HEK293 (cell line): Measurements from ENCODE around the gene GPR3.

Experiments used
- CTCF ChIA-PET: fragments of 350-600 bp; formaldehyde crosslinking; extraction: SDS; loops from one replicate; lab custom pipeline; 2021; ENCODE audit warnings: antibody characterized with exemption; lab: Yijun Ruan, JAX
- POLR2A ChIA-PET: fragments of 300-600 bp; formaldehyde crosslinking; extraction: SDS; loops from one replicate; lab custom pipeline; 2020; ENCODE audit warnings: antibody characterized with exemption, inconsistent platforms; lab: Yijun Ruan, JAX
- H3K27ac ChIP-seq: fragments of 200-500 bp; sonication (Bioruptor generic); 2 replicates; pipeline ENCODE4 v1.5.1; 2014; ENCODE audit warnings: low read depth, low read length, control low read depth, inconsistent platforms; ENCODE audit errors: extremely low read depth
- H3K36me3 ChIP-seq, 2 experiments: fragments of 200-500 bp in 1 of 2; sonication (Bioruptor generic) in 1 of 2; 1 replicate in 1 of 2; 2 replicates in 1 of 2; pipeline ENCODE4 v1.5.1; 2014 to 2017; ENCODE audit warnings: inconsistent platforms in 2 of 2, low read length in 2 of 2; ENCODE audit not compliant: control insufficient read depth in 2 of 2, insufficient read depth in 1 of 2
- H3K4me1 ChIP-seq: fragments of 200-500 bp; sonication (Bioruptor generic); 2 replicates; pipeline ENCODE4 v1.5.1; 2014; ENCODE audit warnings: mild to moderate bottlenecking, low read length, inconsistent platforms; ENCODE audit not compliant: control insufficient read depth, insufficient read depth
- H3K4me3 ChIP-seq: 2 replicates; pipeline ENCODE4 v1.5.1; 2011; ENCODE audit warnings: low read depth, mild to moderate bottlenecking, control low read depth, low read length, moderate library complexity
- H3K9me3 ChIP-seq: fragments of 200-500 bp; sonication (Bioruptor generic); 2 replicates; pipeline ENCODE4 v1.5.1; 2014; ENCODE audit warnings: low read depth, low read length, inconsistent platforms; ENCODE audit not compliant: control insufficient read depth, insufficient read depth
- KLF16 ChIP-seq: fragments of 450-650 bp; formaldehyde crosslinking; IDR thresholded peaks from 2 replicates; pipeline ENCODE4 v1.5.1; 2017; ENCODE audit warnings: missing biosample characterization, missing genetic modification characterization
- REPIN1 ChIP-seq: fragments of 450-650 bp; formaldehyde crosslinking; IDR thresholded peaks from 2 replicates; pipeline ENCODE4 v1.5.1; 2017; ENCODE audit warnings: missing biosample characterization, missing genetic modification characterization, low read depth
- YY1 ChIP-seq: fragments of 450-650 bp; formaldehyde crosslinking; IDR thresholded peaks from 2 replicates; pipeline ENCODE4 v1.5.1; 2018; ENCODE audit warnings: missing biosample characterization, missing genetic modification characterization
- ZBTB17 ChIP-seq: fragments of 450-650 bp; formaldehyde crosslinking; IDR thresholded peaks from 2 replicates; pipeline ENCODE4 v1.5.1; 2016; ENCODE audit warnings: missing biosample characterization, missing genetic modification characterization
- ZFP3 ChIP-seq: fragments of 450-650 bp; formaldehyde crosslinking; IDR thresholded peaks from 2 replicates; pipeline ENCODE4 v1.5.1; 2016; ENCODE audit warnings: low read depth, missing biosample characterization, missing genetic modification characterization
- ZFP69B ChIP-seq: fragments of 450-650 bp; formaldehyde crosslinking; IDR thresholded peaks from 2 replicates; pipeline ENCODE4 v1.5.1; 2016; ENCODE audit warnings: missing biosample characterization, missing genetic modification characterization
- ZNF138 ChIP-seq: fragments of 450-650 bp; formaldehyde crosslinking; IDR thresholded peaks from 2 replicates; pipeline ENCODE4 v1.5.1; 2016; ENCODE audit warnings: missing biosample characterization, missing genetic modification characterization, borderline replicate concordance
- ZNF16 ChIP-seq: fragments of 450-650 bp; formaldehyde crosslinking; IDR thresholded peaks from 2 replicates; pipeline ENCODE4 v1.5.1; 2016; ENCODE audit warnings: low read depth, missing biosample characterization, missing genetic modification characterization
- ZNF175 ChIP-seq: fragments of 450-650 bp; formaldehyde crosslinking; IDR thresholded peaks from 2 replicates; pipeline ENCODE4 v1.5.1; 2016; ENCODE audit warnings: missing biosample characterization, missing genetic modification characterization
- ZNF266 ChIP-seq: fragments of 450-650 bp; formaldehyde crosslinking; IDR thresholded peaks from 2 replicates; pipeline ENCODE4 v1.5.1; 2016; ENCODE audit warnings: missing biosample characterization, missing genetic modification characterization, low read depth
- ZNF426 ChIP-seq: fragments of 450-650 bp; formaldehyde crosslinking; IDR thresholded peaks from 2 replicates; pipeline ENCODE4 v1.5.1; 2017; ENCODE audit warnings: missing biosample characterization, missing genetic modification characterization, mild to moderate bottlenecking, inconsistent platforms, moderate library complexity
- ZNF501 ChIP-seq: fragments of 450-650 bp; formaldehyde crosslinking; IDR thresholded peaks from 2 replicates; pipeline ENCODE4 v1.5.1; 2016; ENCODE audit warnings: missing biosample characterization, missing genetic modification characterization
- ZNF510 ChIP-seq: fragments of 450-650 bp; formaldehyde crosslinking; IDR thresholded peaks from 2 replicates; pipeline ENCODE4 v1.5.1; 2018; ENCODE audit warnings: mild to moderate bottlenecking, missing genetic modification characterization, missing biosample characterization; ENCODE audit not compliant: insufficient replicate concordance
- ZNF623 ChIP-seq: fragments of 450-650 bp; formaldehyde crosslinking; IDR thresholded peaks from 2 replicates; pipeline ENCODE4 v1.5.1; 2016; ENCODE audit warnings: missing biosample characterization, missing genetic modification characterization
- ZNF660 ChIP-seq: fragments of 450-650 bp; IDR thresholded peaks from 2 replicates; pipeline ENCODE4 v1.5.1; 2018; ENCODE audit warnings: missing biosample characterization, mild to moderate bottlenecking, missing genetic modification characterization
- TF ChIP-seq, protein P1 (sequence below): sonication (generic); formaldehyde crosslinking; IDR thresholded peaks from 2 replicates; pipeline ENCODE4 v1.8.1; 2022; ENCODE audit warnings: mild to moderate bottlenecking, moderate library complexity, missing genetic modification reagents
- TF ChIP-seq, protein P2 (sequence below): fragments of 450-650 bp; formaldehyde crosslinking; IDR thresholded peaks from 2 replicates; pipeline ENCODE4 v1.5.1; 2016; ENCODE audit warnings: missing biosample characterization, missing genetic modification characterization
- TF ChIP-seq, protein P3 (sequence below): fragments of 450-650 bp; formaldehyde crosslinking; optimal IDR thresholded peaks from 2 replicates; pipeline ENCODE3; 2016; ENCODE audit warnings: missing biosample characterization, mild to moderate bottlenecking, missing genetic modification characterization
- TF ChIP-seq, protein P4 (sequence below): fragments of 450-650 bp; formaldehyde crosslinking; IDR thresholded peaks from 2 replicates; pipeline ENCODE4 v1.5.1; 2016; ENCODE audit warnings: missing biosample characterization, missing genetic modification characterization

The GPR3 gene

DNA sequence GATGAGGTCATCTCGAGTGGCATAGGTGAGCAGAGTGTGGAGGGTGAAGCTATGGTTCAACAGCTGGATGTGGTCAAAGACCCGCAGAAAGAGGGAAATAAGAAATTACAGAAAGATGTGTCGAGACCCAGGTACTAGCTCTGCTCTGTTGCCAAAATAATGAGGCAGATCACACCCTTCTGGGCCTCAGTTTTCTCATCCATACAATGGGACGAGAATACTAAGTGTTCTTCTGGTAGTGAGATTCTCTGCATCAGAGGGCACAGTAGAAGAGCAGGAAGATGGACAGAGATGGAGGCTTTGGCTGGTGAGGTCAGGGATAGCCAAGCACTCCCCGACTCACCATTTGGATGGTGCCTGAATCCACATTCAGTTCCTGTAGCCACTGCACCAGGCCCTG is 36.7 kb upstream of the GPR3 start:
- POLR2A ChIA-PET, result interaction anchor here (4.4 kb wide), 1 partner anchor 11 kb away, joined by 23 read pairs; the partner anchor contains the start of gene MAP3K6
- H3K27ac ChIP-seq, result no peak overlapping the region
- no peaks in the 10 kb centered on the region for H3K9me3 ChIP-seq
- no peak overlapping the region for H3K4me3 ChIP-seq
- H3K36me3 ChIP-seq, result peaks cover 0 to 38% of the 10 kb centered on the region in 2 experiments; a peak in 1 of 3 replicates
- CTCF ChIA-PET, result interaction anchor here (0.6 to 7.8 kb wide), 12 partner anchors 10 to 741 kb away, joined by 3 to 84 read pairs (median 5); partner anchors contain the start of gene MAP3K6
- no peaks in the 10 kb centered on the region for H3K4me1 ChIP-seq
- TF ChIP-seq, protein P1, sequence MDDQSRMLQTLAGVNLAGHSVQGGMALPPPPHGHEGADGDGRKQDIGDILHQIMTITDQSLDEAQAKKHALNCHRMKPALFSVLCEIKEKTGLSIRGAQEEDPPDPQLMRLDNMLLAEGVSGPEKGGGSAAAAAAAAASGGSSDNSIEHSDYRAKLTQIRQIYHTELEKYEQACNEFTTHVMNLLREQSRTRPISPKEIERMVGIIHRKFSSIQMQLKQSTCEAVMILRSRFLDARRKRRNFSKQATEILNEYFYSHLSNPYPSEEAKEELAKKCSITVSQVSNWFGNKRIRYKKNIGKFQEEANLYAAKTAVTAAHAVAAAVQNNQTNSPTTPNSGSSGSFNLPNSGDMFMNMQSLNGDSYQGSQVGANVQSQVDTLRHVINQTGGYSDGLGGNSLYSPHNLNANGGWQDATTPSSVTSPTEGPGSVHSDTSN, result no peak
- TF ChIP-seq ZNF501 (tag by site-specific recombination) (no peak), ZNF175 (tag by site-specific recombination) (no peak), ZNF426 (tag by site-specific recombination) (no peak), ZNF660 (tag by site-specific recombination) (no peak), KLF16 (tag by site-specific recombination) (no peak), ZNF138 (no peak), YY1 (tag by site-specific recombination) (no peak), ZNF510 (tag by site-specific recombination) (no peak), ZNF16 (tag by site-specific recombination) (no peak), ZFP69B (tag by site-specific recombination) (no peak), ZNF623 (no peak), ZFP3 (tag by site-specific recombination) (no peak), REPIN1 (tag by site-specific recombination) (no peak)
- TF ChIP-seq, protein P2, sequence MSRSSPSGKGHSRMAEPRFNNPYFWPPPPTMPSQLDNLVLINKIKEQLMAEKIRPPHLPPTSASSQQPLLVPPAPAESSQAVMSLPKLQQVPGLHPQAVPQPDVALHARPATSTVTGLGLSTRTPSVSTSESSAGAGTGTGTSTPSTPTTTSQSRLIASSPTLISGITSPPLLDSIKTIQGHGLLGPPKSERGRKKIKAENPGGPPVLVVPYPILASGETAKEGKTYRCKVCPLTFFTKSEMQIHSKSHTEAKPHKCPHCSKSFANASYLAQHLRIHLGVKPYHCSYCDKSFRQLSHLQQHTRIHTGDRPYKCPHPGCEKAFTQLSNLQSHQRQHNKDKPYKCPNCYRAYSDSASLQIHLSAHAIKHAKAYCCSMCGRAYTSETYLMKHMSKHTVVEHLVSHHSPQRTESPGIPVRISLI (tag by site-specific recombination), result no peak
- TF ChIP-seq, protein P3, sequence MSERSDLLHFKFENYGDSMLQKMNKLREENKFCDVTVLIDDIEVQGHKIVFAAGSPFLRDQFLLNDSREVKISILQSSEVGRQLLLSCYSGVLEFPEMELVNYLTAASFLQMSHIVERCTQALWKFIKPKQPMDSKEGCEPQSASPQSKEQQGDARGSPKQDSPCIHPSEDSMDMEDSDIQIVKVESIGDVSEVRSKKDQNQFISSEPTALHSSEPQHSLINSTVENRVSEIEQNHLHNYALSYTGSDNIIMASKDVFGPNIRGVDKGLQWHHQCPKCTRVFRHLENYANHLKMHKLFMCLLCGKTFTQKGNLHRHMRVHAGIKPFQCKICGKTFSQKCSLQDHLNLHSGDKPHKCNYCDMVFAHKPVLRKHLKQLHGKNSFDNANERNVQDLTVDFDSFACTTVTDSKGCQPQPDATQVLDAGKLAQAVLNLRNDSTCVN (tag by site-specific recombination), result no peak
- TF ChIP-seq, protein P4, sequence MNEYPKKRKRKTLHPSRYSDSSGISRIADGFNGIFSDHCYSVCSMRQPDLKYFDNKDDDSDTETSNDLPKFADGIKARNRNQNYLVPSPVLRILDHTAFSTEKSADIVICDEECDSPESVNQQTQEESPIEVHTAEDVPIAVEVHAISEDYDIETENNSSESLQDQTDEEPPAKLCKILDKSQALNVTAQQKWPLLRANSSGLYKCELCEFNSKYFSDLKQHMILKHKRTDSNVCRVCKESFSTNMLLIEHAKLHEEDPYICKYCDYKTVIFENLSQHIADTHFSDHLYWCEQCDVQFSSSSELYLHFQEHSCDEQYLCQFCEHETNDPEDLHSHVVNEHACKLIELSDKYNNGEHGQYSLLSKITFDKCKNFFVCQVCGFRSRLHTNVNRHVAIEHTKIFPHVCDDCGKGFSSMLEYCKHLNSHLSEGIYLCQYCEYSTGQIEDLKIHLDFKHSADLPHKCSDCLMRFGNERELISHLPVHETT (tag by site-specific recombination), result no peak

DNA sequence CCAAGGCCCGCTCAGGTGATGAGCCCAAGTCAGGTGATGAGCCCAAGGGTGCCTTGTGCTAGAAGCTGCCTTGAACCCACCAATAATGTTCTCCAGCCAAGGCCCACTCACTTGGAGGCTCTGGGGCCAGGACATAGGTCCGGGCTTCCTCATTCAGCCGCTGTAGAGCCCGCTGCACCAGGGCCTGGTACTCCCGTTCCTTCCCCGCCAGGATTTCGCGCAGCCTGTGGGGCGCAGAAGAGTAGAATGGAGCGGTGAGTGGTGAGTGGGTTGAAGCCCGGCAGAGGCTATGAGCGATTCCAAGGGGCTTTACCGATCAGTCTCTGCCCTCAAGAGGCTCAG is 36.2 kb upstream of the GPR3 start:
- ChIA-PET POLR2A (interaction anchor here (4.4 kb wide), 1 partner anchor 10 kb away, joined by 23 read pairs; the partner anchor contains the start of gene MAP3K6), CTCF (interaction anchor here (0.6 to 7.8 kb wide), 9 partner anchors 11 to 741 kb away, joined by 3 to 84 read pairs (median 15); partner anchors contain the start of gene MAP3K6)
- Histone ChIP-seq H3K36me3 (peaks cover 0 to 39% of the 10 kb centered on the region in 2 experiments; a peak in 1 of 3 replicates), H3K4me3 (no peak overlapping the region), H3K9me3 (no peaks in the 10 kb centered on the region), H3K4me1 (no peaks in the 10 kb centered on the region), H3K27ac (no peak overlapping the region)
- TF ChIP-seq ZBTB17 (tag by site-specific recombination), result no peak
- TF ChIP-seq ZNF266 (tag by site-specific recombination), result no peak
